PFSK-1 (cell line): ENCODE results near the gene SCAANT1.

Experiments
- FOXP2 ChIP-seq: optimal IDR thresholded peaks from 2 replicates; pipeline ENCODE3; 2011; ENCODE audit warnings: borderline replicate concordance, control low read depth, inconsistent platforms; ENCODE audit not compliant: insufficient read depth; ENCODE audit errors: extremely low read length, extremely low read depth
- POLR2AphosphoS5 ChIP-seq: IDR thresholded peaks from 2 replicates; pipeline ENCODE4 v1.6.1; 2012; ENCODE audit warnings: low read depth, mild to moderate bottlenecking, control low read depth, low read length, moderate library complexity
- SIN3A ChIP-seq: IDR thresholded peaks from 2 replicates; pipeline ENCODE4 v1.6.1; 2012; ENCODE audit warnings: mild to moderate bottlenecking, low read length, moderate library complexity, borderline replicate concordance; ENCODE audit not compliant: insufficient read depth
- TAF1 ChIP-seq: IDR thresholded peaks from 2 replicates; pipeline ENCODE4 v1.6.1; 2012; ENCODE audit warnings: low read length, control low read depth, borderline replicate concordance; ENCODE audit not compliant: insufficient read depth
- TF ChIP-seq, protein P1 (sequence below), 2 experiments: IDR thresholded peaks; 2 replicates each; pipeline versions ENCODE4 v1.6.1 to v1.8.0; 2011 to 2012; ENCODE audit warnings: low read depth in 2 of 2, low read length in 2 of 2, control low read depth in 1 of 2, inconsistent platforms in 1 of 2, mild to moderate bottlenecking in 1 of 2, moderate library complexity in 1 of 2; ENCODE audit not compliant: insufficient read depth in 1 of 2

SCAANT1 gene

DNA sequence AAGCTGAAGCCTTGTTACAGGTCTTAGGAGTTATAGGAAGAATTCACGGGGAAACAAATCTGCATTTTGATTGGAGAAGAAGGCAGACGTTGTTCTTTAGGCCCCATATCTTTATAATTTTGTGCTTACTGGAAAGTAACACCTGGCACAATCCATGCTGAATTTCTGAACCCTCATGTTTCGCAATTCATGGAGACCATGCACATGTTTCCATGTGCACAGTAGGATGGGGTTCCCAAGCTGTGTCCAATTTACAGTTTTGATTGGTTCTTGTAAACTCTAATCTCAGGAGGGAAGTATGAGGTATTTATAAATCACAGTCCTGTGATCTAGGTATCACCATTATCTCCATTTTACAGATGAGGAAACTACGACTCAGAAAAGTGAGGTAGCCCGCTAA, 7.8 kb upstream of the SCAANT1 start:
- TF ChIP-seq, protein P1, sequence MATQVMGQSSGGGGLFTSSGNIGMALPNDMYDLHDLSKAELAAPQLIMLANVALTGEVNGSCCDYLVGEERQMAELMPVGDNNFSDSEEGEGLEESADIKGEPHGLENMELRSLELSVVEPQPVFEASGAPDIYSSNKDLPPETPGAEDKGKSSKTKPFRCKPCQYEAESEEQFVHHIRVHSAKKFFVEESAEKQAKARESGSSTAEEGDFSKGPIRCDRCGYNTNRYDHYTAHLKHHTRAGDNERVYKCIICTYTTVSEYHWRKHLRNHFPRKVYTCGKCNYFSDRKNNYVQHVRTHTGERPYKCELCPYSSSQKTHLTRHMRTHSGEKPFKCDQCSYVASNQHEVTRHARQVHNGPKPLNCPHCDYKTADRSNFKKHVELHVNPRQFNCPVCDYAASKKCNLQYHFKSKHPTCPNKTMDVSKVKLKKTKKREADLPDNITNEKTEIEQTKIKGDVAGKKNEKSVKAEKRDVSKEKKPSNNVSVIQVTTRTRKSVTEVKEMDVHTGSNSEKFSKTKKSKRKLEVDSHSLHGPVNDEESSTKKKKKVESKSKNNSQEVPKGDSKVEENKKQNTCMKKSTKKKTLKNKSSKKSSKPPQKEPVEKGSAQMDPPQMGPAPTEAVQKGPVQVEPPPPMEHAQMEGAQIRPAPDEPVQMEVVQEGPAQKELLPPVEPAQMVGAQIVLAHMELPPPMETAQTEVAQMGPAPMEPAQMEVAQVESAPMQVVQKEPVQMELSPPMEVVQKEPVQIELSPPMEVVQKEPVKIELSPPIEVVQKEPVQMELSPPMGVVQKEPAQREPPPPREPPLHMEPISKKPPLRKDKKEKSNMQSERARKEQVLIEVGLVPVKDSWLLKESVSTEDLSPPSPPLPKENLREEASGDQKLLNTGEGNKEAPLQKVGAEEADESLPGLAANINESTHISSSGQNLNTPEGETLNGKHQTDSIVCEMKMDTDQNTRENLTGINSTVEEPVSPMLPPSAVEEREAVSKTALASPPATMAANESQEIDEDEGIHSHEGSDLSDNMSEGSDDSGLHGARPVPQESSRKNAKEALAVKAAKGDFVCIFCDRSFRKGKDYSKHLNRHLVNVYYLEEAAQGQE (IDR thresholded peaks at IDR 0.05; ENCODE audit: insufficient read depth in 1 of 2, low read depth in 2 of 2, low read length in 2 of 2): no peak
- TF ChIP-seq TAF1 (no peak), POLR2AphosphoS5 (no peak)

DNA sequence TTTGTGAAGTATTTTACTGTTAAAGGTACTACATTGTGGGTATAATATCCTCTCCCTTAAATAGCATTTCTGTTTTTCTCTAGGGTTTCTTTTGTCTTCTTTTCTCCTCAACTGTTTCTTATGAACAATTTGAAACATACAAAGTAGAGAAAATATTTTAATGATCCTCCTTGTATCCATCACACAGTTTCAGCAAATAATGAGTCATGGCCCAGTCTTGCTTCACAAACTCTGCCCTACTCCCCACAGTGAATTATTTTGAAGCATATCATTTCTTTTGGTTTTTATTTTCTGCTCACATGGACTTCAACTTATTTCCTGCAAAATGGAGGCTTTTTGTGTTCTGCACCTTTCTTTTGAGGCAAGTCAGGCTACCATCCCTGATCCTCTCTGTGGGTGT, 6.1 kb upstream of the SCAANT1 start:
- TF ChIP-seq FOXP2 (no peak), POLR2AphosphoS5 (no peak), TAF1 (no peak), SIN3A (no peak)
- TF ChIP-seq, protein P1 (IDR thresholded peaks at IDR 0.05; ENCODE audit: insufficient read depth in 1 of 2, low read depth in 2 of 2, low read length in 2 of 2): no peak

DNA sequence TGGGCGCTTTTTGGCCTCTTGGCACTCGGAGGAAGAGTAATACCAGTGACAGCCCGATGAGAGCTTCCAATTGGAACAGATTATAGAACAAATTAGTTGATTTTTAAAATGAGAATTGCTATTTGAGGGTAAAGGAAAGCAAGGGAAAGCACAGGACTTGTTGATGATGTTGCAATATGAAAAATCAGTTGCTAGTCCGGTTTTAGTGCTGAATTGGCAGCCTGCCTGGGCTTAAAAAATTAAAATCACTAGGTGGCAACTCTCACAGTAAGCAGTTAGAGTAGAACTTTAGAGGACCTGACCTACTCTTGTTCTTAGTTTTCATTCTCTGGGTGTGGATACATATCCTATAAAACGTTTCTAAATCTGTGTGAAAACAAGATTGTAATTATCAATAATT, 2.1 kb upstream of the SCAANT1 start:
- TF ChIP-seq TAF1: no peak
- no peak for TF ChIP-seq POLR2AphosphoS5
- TF ChIP-seq, protein P1 (IDR thresholded peaks at IDR 0.05; ENCODE audit: insufficient read depth in 1 of 2, low read depth in 2 of 2, low read length in 2 of 2): no peak
- no peak for TF ChIP-seq FOXP2
- no peak for TF ChIP-seq SIN3A

DNA sequence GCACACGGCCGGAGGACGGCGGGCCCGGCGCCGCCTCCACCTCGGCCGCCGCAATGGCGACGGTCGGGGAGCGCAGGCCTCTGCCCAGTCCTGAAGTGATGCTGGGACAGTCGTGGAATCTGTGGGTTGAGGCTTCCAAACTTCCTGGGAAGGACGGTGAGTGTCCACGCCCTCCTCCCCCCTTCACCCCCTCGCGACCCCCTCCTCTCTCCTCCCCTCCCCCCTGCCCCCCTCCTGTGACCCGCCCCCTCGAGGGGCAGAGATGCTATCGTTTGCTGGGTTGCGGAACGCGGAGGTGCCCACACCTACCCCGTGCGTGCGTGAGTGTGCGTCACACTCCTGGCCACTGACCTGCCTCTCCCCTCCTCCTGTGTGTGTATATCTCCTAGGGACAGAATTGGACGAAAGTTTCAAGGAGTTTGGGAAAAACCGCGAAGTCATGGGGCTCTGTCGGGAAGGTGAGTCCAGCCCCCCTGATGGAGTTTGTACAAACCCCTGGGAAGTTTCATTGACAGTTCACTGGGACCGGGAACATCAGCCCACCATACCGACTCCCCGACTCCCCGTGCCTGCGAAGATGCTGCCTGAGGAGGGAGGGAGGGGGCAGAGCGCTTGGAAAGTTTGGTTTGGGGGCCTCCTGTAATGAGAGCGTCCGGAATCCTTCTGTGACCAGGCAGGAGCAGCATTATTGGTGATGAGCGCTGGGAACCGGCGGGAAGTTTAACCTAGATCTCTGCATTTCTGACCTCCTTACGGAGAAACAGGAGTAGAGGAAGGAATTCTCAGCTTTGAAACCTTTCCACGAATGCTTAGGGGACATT, 795 bp upstream of the SCAANT1 start:
- TF ChIP-seq FOXP2 (no peak), POLR2AphosphoS5 (no peak), SIN3A (no peak), TAF1 (no peak)
- TF ChIP-seq, protein P1 (IDR thresholded peaks at IDR 0.05; ENCODE audit: insufficient read depth in 1 of 2, low read depth in 2 of 2, low read length in 2 of 2): no peak
